ENCODE measurements around the gene MUS81. TPM values are rescaled to one million over a fixed set of nuclear protein-coding genes. Genes with fewer than 3 reads are reported as not detected.

MUS81 gene
- total and polyA plus RNA-seq, 2 experiments from 2014 or later: 23.8 to 47.0 TPM

GRCh38 chr11:65862191-65862735 is 2.0 kb downstream of the MUS81 start:
- Histone ChIP-seq H3K9me3 (ENCODE audit: low read depth) (no peaks in the 10 kb centered on the region), H3K27me3 (no peaks in the 10 kb centered on the region), H3K9me2 (replicated peaks; ENCODE audit: insufficient read depth) (no peaks in the 10 kb centered on the region), H3K4me1 (ENCODE audit: insufficient read depth) (peaks cover 9% of the 10 kb centered on the region), H4K20me1 (ENCODE audit: insufficient read depth, poor library complexity, severe bottlenecking) (peaks cover 4% of the 10 kb centered on the region), H3K27ac (no peak overlapping the region), H2AFZ (no peak overlapping the region), H3K79me2 (peaks cover 25% of the 10 kb centered on the region), H3K4me2 (peak overlapping the region; percentile 90), H3K4me3 (no peak overlapping the region), H3K36me3 (replicated peaks; ENCODE audit: insufficient read depth, low read depth) (no peaks in the 10 kb centered on the region)
- no peak for DNase-seq (ENCODE audit: low spot score)
- no peak for TF ChIP-seq EZH2 (IDR thresholded peaks at IDR 0.05; ENCODE audit: borderline replicate concordance)
- TF ChIP-seq EZH2phosphoT487 (IDR thresholded peaks at IDR 0.05; ENCODE audit: low read depth, severe bottlenecking, unreplicated experiment): no peak
- no peak for TF ChIP-seq CTCF (IDR thresholded peaks at IDR 0.05; ENCODE audit: poor library complexity)
- WGBS (ENCODE audit: low lambda C conversion rate, missing lambda C conversion rate): 78% methylated on average over 5 of the region's 5 CpGs

GRCh38 chr11:65862941-65863888 is 3.0 kb downstream of the MUS81 start:
- no peaks in the 10 kb centered on the region for H3K9me2 ChIP-seq (replicated peaks; ENCODE audit: insufficient read depth)
- no peaks in the 10 kb centered on the region for H3K27me3 ChIP-seq
- H2AFZ ChIP-seq: no peak overlapping the region
- H3K79me2 ChIP-seq: peaks cover 21% of the 10 kb centered on the region
- 96% methylated on average over 22 of the region's 24 CpGs for WGBS (ENCODE audit: low lambda C conversion rate, missing lambda C conversion rate)
- H3K4me3 ChIP-seq: no peak overlapping the region
- H3K36me3 ChIP-seq (replicated peaks; ENCODE audit: insufficient read depth, low read depth): no peaks in the 10 kb centered on the region
- H3K4me2 ChIP-seq: no peak overlapping the region
- no peaks in the 10 kb centered on the region for H3K9me3 ChIP-seq (ENCODE audit: low read depth)
- TF ChIP-seq EZH2phosphoT487 (IDR thresholded peaks at IDR 0.05; ENCODE audit: low read depth, severe bottlenecking, unreplicated experiment) (no peak), CTCF (IDR thresholded peaks at IDR 0.05; ENCODE audit: poor library complexity) (no peak), EZH2 (IDR thresholded peaks at IDR 0.05; ENCODE audit: borderline replicate concordance) (no peak)
- H3K27ac ChIP-seq: no peak overlapping the region
- H4K20me1 ChIP-seq (ENCODE audit: insufficient read depth, poor library complexity, severe bottlenecking): no peaks in the 10 kb centered on the region
- peaks cover 9% of the 10 kb centered on the region for H3K4me1 ChIP-seq (ENCODE audit: insufficient read depth)
- no peak for DNase-seq (ENCODE audit: low spot score)

GRCh38 chr11:65863889-65864705 is 3.9 kb downstream of the MUS81 start:
- Histone ChIP-seq H4K20me1 (ENCODE audit: insufficient read depth, poor library complexity, severe bottlenecking) (no peaks in the 10 kb centered on the region), H3K79me2 (peaks cover 21% of the 10 kb centered on the region), H3K9me3 (ENCODE audit: low read depth) (no peaks in the 10 kb centered on the region), H3K9me2 (replicated peaks; ENCODE audit: insufficient read depth) (no peaks in the 10 kb centered on the region), H3K36me3 (replicated peaks; ENCODE audit: insufficient read depth, low read depth) (no peaks in the 10 kb centered on the region), H3K4me2 (no peak overlapping the region), H3K4me1 (ENCODE audit: insufficient read depth) (peaks cover 9% of the 10 kb centered on the region), H3K27me3 (no peaks in the 10 kb centered on the region), H2AFZ (no peak overlapping the region), H3K27ac (no peak overlapping the region), H3K4me3 (no peak overlapping the region)
- TF ChIP-seq EZH2phosphoT487 (IDR thresholded peaks at IDR 0.05; ENCODE audit: low read depth, severe bottlenecking, unreplicated experiment): no peak
- TF ChIP-seq CTCF (IDR thresholded peaks at IDR 0.05; ENCODE audit: poor library complexity): no peak
- TF ChIP-seq EZH2 (IDR thresholded peaks at IDR 0.05; ENCODE audit: borderline replicate concordance): no peak
- DNase-seq (ENCODE audit: low spot score): no peak
- WGBS (ENCODE audit: low lambda C conversion rate, missing lambda C conversion rate): 87% methylated on average over 12 of the region's 12 CpGs
